KMS-11 (cell line): ENCODE measurements around the gene POU3F2.

ENCODE experiments used
- H2AFZ ChIP-seq: fragments of 200-600 bp; sonication (generic); 2 replicates; pipeline ENCODE4 v1.6.1; 2016; ENCODE audit warnings: antibody characterized with exemption, mixed run types, low read depth
- H3K27ac ChIP-seq: fragments of 200-600 bp; sonication (generic); 2 replicates; pipeline ENCODE4 v1.6.1; 2016; ENCODE audit warnings: mild to moderate bottlenecking, mixed run types
- H3K27me3 ChIP-seq: fragments of 200-600 bp; sonication (generic); 2 replicates; pipeline ENCODE4 v1.6.1; 2017; ENCODE audit warnings: mild to moderate bottlenecking, low read depth, mixed run types, moderate library complexity; ENCODE audit not compliant: insufficient read depth
- H3K36me3 ChIP-seq: fragments of 200-600 bp; sonication (generic); 2 replicates; pipeline ENCODE4 v1.6.1; 2017; ENCODE audit warnings: mild to moderate bottlenecking, mixed run types; ENCODE audit not compliant: insufficient read depth
- H3K4me1 ChIP-seq: fragments of 200-600 bp; sonication (generic); 2 replicates; pipeline ENCODE4 v1.6.1; 2016; ENCODE audit warnings: mild to moderate bottlenecking, low read depth, mixed run types; ENCODE audit not compliant: poor library complexity, severe bottlenecking
- H3K4me2 ChIP-seq: fragments of 200-600 bp; sonication (generic); 2 replicates; pipeline ENCODE4 v1.7.0; 2016; ENCODE audit warnings: mild to moderate bottlenecking, mixed run types
- H3K4me3 ChIP-seq: fragments of 200-600 bp; sonication (generic); IDR thresholded peaks from 2 replicates; pipeline ENCODE4 v1.6.1; 2017; ENCODE audit warnings: low read depth, low read length, mixed read lengths; ENCODE audit not compliant: insufficient read depth
- H3K79me2 ChIP-seq: fragments of 200-600 bp; sonication (generic); 2 replicates; pipeline ENCODE4 v1.6.1; 2016; ENCODE audit warnings: low read depth, mixed run types; ENCODE audit not compliant: insufficient read depth
- H3K9ac ChIP-seq: fragments of 200-600 bp; sonication (generic); 2 replicates; pipeline ENCODE4 v1.6.1; 2016; ENCODE audit warnings: mild to moderate bottlenecking, mixed run types
- H4K20me1 ChIP-seq: fragments of 200-600 bp; sonication (generic); 2 replicates; pipeline ENCODE4 v1.6.1; 2016; ENCODE audit warnings: mild to moderate bottlenecking, mixed run types; ENCODE audit not compliant: insufficient read depth
- TF ChIP-seq, protein P1 (sequence below): fragments of 200-600 bp; sonication (generic); conservative IDR thresholded peaks from 2 replicates; pipeline ENCODE4 v1.6.1; 2017; ENCODE audit warnings: low read depth, mild to moderate bottlenecking, antibody characterized with exemption, low read length, moderate library complexity, mixed read lengths

Gene POU3F2

DNA sequence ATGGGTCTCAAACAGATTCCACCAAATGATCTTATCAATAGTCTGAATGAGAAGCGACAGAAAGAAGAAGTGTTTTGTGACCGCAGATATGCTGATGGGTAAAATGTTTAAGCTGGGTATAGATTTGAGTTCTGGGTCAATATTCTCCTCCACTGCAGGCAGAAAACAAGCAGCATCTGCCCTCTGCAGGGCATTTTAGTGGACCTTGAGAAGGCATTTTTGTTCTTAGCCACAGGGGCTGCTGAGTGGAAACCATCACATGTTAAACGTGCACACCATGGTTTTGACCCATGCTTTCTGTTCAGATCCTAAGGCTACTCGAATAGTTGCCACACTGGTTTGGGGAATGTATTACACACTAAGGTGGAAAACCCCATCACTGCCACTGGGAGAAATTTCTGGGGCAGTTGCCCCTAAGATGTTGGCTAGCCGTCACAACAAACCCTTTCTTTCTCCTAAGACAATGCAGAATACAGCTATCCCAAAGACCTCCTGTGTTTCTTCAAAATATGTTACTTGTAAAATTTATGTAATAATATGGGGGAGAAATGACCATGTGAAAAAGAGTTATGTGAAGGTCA is 5.5 kb downstream of the POU3F2 start:
- H3K4me2 ChIP-seq = no peak overlapping the region
- no peaks in the 10 kb centered on the region for H4K20me1 ChIP-seq
- H3K4me1 ChIP-seq = peaks cover 19% of the 10 kb centered on the region
- TF ChIP-seq, protein P1, sequence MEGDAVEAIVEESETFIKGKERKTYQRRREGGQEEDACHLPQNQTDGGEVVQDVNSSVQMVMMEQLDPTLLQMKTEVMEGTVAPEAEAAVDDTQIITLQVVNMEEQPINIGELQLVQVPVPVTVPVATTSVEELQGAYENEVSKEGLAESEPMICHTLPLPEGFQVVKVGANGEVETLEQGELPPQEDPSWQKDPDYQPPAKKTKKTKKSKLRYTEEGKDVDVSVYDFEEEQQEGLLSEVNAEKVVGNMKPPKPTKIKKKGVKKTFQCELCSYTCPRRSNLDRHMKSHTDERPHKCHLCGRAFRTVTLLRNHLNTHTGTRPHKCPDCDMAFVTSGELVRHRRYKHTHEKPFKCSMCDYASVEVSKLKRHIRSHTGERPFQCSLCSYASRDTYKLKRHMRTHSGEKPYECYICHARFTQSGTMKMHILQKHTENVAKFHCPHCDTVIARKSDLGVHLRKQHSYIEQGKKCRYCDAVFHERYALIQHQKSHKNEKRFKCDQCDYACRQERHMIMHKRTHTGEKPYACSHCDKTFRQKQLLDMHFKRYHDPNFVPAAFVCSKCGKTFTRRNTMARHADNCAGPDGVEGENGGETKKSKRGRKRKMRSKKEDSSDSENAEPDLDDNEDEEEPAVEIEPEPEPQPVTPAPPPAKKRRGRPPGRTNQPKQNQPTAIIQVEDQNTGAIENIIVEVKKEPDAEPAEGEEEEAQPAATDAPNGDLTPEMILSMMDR = peak; percentile 61
- H3K27me3 ChIP-seq = no peaks in the 10 kb centered on the region
- no peak overlapping the region for H3K9ac ChIP-seq
- H3K36me3 ChIP-seq = no peaks in the 10 kb centered on the region
- no peak overlapping the region for H3K27ac ChIP-seq
- H3K79me2 ChIP-seq = peaks cover 30% of the 10 kb centered on the region; the same call in 1 of the 2 replicates
- H3K4me3 ChIP-seq = no peak overlapping the region
- H2AFZ ChIP-seq = no peak overlapping the region

DNA sequence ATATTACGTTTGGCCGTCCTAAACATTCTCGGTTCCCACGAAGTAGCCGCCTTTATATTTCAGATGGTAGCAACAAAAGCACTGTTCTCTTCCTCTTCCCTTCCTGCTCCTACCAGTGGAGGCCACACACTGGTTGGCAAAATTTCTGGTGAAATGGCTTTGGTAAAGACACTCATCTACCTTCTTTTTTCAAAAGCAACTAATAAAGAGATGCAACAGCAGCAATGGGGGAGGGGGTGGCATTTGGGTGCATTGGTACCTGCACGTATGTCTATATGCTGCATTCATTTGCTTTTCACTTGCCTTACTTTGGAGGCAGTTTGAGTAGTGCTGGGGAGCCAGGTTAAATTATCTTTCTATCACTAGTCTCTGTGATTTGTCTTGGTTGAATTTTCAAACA is 6.0 kb downstream of the POU3F2 start:
- Histone ChIP-seq H3K36me3 (no peaks in the 10 kb centered on the region), H4K20me1 (no peaks in the 10 kb centered on the region), H3K4me3 (no peak overlapping the region), H3K79me2 (peaks cover 30% of the 10 kb centered on the region; the same call in 1 of the 2 replicates), H3K27ac (no peak overlapping the region), H3K27me3 (no peaks in the 10 kb centered on the region), H3K9ac (no peak overlapping the region), H3K4me1 (peaks cover 19% of the 10 kb centered on the region), H2AFZ (no peak overlapping the region), H3K4me2 (no peak overlapping the region)
- TF ChIP-seq, protein P1 = no peak

DNA sequence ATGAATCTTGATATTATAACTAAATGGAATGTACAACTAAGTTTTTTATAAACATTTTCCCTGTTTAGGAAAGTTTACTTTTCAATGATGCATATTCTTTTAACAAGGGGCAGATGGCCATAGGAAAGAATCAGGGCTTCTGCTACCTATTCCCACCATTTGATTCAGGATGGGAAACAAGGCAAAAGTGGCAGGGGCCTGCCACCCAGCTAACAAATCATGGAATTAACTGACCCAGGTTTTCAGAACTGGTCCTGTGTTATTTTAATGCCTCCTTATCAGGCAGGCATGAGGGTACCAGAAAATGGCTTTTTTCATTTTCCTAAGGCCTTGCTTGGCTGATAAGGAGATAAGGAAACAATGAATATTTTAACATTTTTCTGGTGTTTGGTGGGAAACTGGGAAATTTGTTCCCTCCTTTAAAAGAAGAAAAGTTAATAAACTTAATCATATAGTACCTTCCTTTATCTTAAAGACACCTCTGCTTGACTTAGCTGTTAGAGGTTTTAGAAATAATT is 6.7 kb downstream of the POU3F2 start:
- Histone ChIP-seq H3K4me2 (no peak overlapping the region), H3K79me2 (peaks cover 25% of the 10 kb centered on the region; the same call in 1 of the 2 replicates), H3K9ac (no peak overlapping the region), H3K4me1 (peaks cover 22% of the 10 kb centered on the region), H3K4me3 (no peak overlapping the region), H3K36me3 (no peaks in the 10 kb centered on the region), H4K20me1 (no peaks in the 10 kb centered on the region), H2AFZ (no peak overlapping the region), H3K27ac (no peak overlapping the region), H3K27me3 (no peaks in the 10 kb centered on the region)
- TF ChIP-seq, protein P1 = no peak

- Histone ChIP-seq H3K79me2 (peaks cover 17% of the 10 kb centered on the region; the same call in 1 of the 2 replicates), H2AFZ (no peak overlapping the region), H3K4me1 (peaks cover 20% of the 10 kb centered on the region), H3K27ac (no peak overlapping the region), H3K27me3 (no peaks in the 10 kb centered on the region), H3K36me3 (no peaks in the 10 kb centered on the region), H3K4me2 (no peak overlapping the region), H3K9ac (no peak overlapping the region), H3K4me3 (no peak overlapping the region), H4K20me1 (no peaks in the 10 kb centered on the region)
- TF ChIP-seq, protein P1 = no peak
These were observed 7.4 kb downstream of the POU3F2 start for GRCh38 chr6:98841621-98842341.
